ENCODE measurements around the gene FBXO36. TPM values are rescaled to one million over a fixed set of nuclear protein-coding genes. Genes with fewer than 3 reads are reported as not detected.

The FBXO36 gene
- total and polyA plus RNA-seq, 2 experiments from 2014 or later, result 5.8 to 7.6 TPM

GRCh38 chr2:229980431-229981184 lies 58.3 kb downstream of the FBXO36 start:
- Histone ChIP-seq H4K20me1 (replicated peaks; ENCODE audit: insufficient read depth) (no peaks in the 10 kb centered on the region), H3F3A (replicated peaks; ENCODE audit: low read depth) (no peaks in the 10 kb centered on the region), H3K4me3 (no peak overlapping the region), H3K4me2 (0 out of 2 replicates have a peak overlapping the region, but pooled peaks have one; percentile 9), H2AFZ (peak overlapping the region; percentile 23; the same call in 1 of the 2 replicates), H3K36me3 (ENCODE audit: insufficient read depth) (no peaks in the 10 kb centered on the region), H3K9me2 (ENCODE audit: insufficient read depth) (no peaks in the 10 kb centered on the region), H3K27ac (ENCODE audit: low read depth) (peak overlapping the region; percentile 59; the same call in 1 of the 2 replicates), H3K27me3 (ENCODE audit: insufficient read depth) (no peaks in the 10 kb centered on the region), H3K79me2 (replicated peaks; ENCODE audit: insufficient read depth) (no peaks in the 10 kb centered on the region), H3K4me1 (ENCODE audit: insufficient read depth) (peaks cover 8% of the 10 kb centered on the region; the same call in 1 of the 2 replicates)
- Mint-ChIP-seq H3K9me3 (no peaks in the 10 kb centered on the region), H3K27ac (peak overlapping the region; percentile 70; the same call in 1 of the 2 replicates), H3K27me3 (ENCODE audit: insufficient read depth, low read depth, poor library complexity) (peaks cover 3% of the 10 kb centered on the region), H3K36me3 (ENCODE audit: low read depth) (no peaks in the 10 kb centered on the region), H3K4me3 (no peak overlapping the region), H3K4me1 (peaks cover 13% of the 10 kb centered on the region)
- ATAC-seq (peak; percentile 89), DNase-seq (ENCODE audit: low spot score) (peak; percentile 67)
- TF ChIP-seq ETS1 (IDR thresholded peaks at IDR 0.05) (no peak), ZNF462 (CRISPR knock-in tag; IDR thresholded peaks at IDR 0.05) (no peak), JUNB (IDR thresholded peaks at IDR 0.05; ENCODE audit: unreplicated experiment) (no peak), REST (IDR thresholded peaks at IDR 0.05; ENCODE audit: unreplicated experiment) (no peak), POLR2AphosphoS5 (IDR thresholded peaks at IDR 0.05; ENCODE audit: low read depth) (no peak), ZNF114 (CRISPR knock-in tag; IDR thresholded peaks at IDR 0.05) (no peak), CREB1 (CRISPR knock-in tag; IDR thresholded peaks at IDR 0.05; ENCODE audit: low read depth) (no peak), NANOG (IDR thresholded peaks at IDR 0.05; ENCODE audit: borderline replicate concordance) (no peak)
